ENCODE results near the gene METTL24. TPM values are rescaled to one million over a fixed set of nuclear protein-coding genes. Genes with fewer than 3 reads are reported as not detected.

Gene METTL24
- total RNA-seq, 1 experiment from 2014 or later: 0.61 TPM

DNA sequence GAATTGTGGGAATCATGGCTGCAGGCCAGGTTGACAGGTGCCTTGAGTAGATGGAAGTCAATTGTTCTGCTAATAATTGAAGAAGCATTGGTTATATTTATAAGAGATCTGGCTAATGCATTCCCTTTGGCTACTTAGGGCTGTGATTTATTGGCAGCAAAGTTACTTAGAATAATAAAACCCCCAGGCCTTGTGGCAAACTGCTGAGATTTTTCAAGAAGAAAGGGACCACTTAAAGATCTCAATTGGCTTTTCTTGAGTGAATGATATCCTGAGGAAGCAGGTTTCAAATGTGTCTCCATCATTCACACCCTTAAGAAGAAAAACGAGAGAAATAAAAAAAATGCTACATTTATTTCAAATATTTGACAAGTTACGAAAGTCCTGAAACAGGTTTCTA lies 29.8 kb upstream of the METTL24 start:
- Histone ChIP-seq H2AFZ (ENCODE audit: low read length) (no peak overlapping the region), H3K23ac (ENCODE audit: insufficient read length, low read depth, low read length) (no peak overlapping the region)
- H3K27ac Mint-ChIP-seq: no peak overlapping the region

More for the DNA sequence above, 29.8 kb upstream of the METTL24 start:
- no peak overlapping the region for H2BK5ac ChIP-seq (ENCODE audit: insufficient read length, low read length)
- no peak overlapping the region for H3K27ac ChIP-seq (ENCODE audit: insufficient read length, low read depth, low read length)
- H3K4me2 ChIP-seq (ENCODE audit: insufficient read depth, insufficient read length, low read length): no peak overlapping the region
- H3T11ph ChIP-seq (ENCODE audit: low read length): no peak overlapping the region
- no peak overlapping the region for H4K91ac ChIP-seq (ENCODE audit: insufficient read length, low read depth, low read length)
- H2BK12ac ChIP-seq (ENCODE audit: insufficient read length, low read depth, low read length): no peak overlapping the region
- no peak overlapping the region for H3K4ac ChIP-seq (ENCODE audit: low read depth, low read length)
- no CpG with 5 or more reads among the region's 2 CpGs for WGBS (ENCODE audit: extremely low coverage, insufficient read length, low lambda C conversion rate)
- no peaks in the 10 kb centered on the region; the same call in 1 of the 2 replicates for H3K4me1 ChIP-seq (ENCODE audit: insufficient read depth, low read length)
- no peaks in the 10 kb centered on the region for H3K9me3 ChIP-seq (ENCODE audit: control insufficient read depth, low read depth, low read length)
- no peaks in the 10 kb centered on the region for H3K79me1 ChIP-seq (ENCODE audit: insufficient read depth, low read depth, low read length, poor library complexity, severe bottlenecking)
- H3K9ac ChIP-seq (ENCODE audit: extremely low read depth, insufficient read length, low read length): no peak overlapping the region
- Mint-ChIP-seq H3K27me3 (ENCODE audit: low read depth) (no peaks in the 10 kb centered on the region), H3K4me1 (peaks cover 20 to 29% of the 10 kb centered on the region in 2 experiments), H3K36me3 (ENCODE audit: insufficient read depth in 1 of 3, low read depth in 3 of 3) (no peaks in the 10 kb centered on the region), H3K9me3 (no peaks in the 10 kb centered on the region), H3K4me3 (no peak overlapping the region)
- no peak for DNase-seq
- no peak overlapping the region for H4K5ac ChIP-seq (ENCODE audit: insufficient read length, low read depth, low read length)
- H2BK20ac ChIP-seq (ENCODE audit: low read depth, low read length, poor library complexity, severe bottlenecking): no peak overlapping the region
- TF ChIP-seq, protein P1, sequence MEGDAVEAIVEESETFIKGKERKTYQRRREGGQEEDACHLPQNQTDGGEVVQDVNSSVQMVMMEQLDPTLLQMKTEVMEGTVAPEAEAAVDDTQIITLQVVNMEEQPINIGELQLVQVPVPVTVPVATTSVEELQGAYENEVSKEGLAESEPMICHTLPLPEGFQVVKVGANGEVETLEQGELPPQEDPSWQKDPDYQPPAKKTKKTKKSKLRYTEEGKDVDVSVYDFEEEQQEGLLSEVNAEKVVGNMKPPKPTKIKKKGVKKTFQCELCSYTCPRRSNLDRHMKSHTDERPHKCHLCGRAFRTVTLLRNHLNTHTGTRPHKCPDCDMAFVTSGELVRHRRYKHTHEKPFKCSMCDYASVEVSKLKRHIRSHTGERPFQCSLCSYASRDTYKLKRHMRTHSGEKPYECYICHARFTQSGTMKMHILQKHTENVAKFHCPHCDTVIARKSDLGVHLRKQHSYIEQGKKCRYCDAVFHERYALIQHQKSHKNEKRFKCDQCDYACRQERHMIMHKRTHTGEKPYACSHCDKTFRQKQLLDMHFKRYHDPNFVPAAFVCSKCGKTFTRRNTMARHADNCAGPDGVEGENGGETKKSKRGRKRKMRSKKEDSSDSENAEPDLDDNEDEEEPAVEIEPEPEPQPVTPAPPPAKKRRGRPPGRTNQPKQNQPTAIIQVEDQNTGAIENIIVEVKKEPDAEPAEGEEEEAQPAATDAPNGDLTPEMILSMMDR (conservative IDR thresholded peaks at IDR 0.05): no peak
- H4K8ac ChIP-seq (replicated peaks; ENCODE audit: insufficient read length, low read depth, low read length): no peak overlapping the region
- H3K56ac ChIP-seq (ENCODE audit: insufficient read length, low read depth, low read length): no peak overlapping the region
- H3K79me2 ChIP-seq (ENCODE audit: insufficient read depth, low read length): no peaks in the 10 kb centered on the region
- H2AK5ac ChIP-seq (ENCODE audit: insufficient read length, low read length): no peak overlapping the region
- H4K20me1 ChIP-seq (ENCODE audit: control insufficient read depth, insufficient read depth, insufficient read length): no peaks in the 10 kb centered on the region
- H3K18ac ChIP-seq (ENCODE audit: insufficient read length, low read depth, low read length): no peak overlapping the region
- H3K27me3 ChIP-seq (ENCODE audit: insufficient read depth, low read length): no peaks in the 10 kb centered on the region
- H3K14ac ChIP-seq (ENCODE audit: insufficient read depth, low read length): no peak overlapping the region
- no peak overlapping the region for H2BK120ac ChIP-seq (ENCODE audit: low read depth, low read length, poor library complexity, severe bottlenecking)
- no peaks in the 10 kb centered on the region for H3K23me2 ChIP-seq (ENCODE audit: insufficient read length, low read depth, low read length, poor library complexity, severe bottlenecking)
- no peak overlapping the region for H2BK15ac ChIP-seq (ENCODE audit: low read depth, low read length)

All from H9 (cell line).